HepG2 (cell line): Measurements from ENCODE around the gene PEAK3. TPM values are rescaled to one million over a fixed set of nuclear protein-coding genes. Genes with fewer than 3 reads are reported as not detected.

Experiments used
- ATF7-NPFF ChIP-seq: sonication (generic); formaldehyde crosslinking; IDR thresholded peaks from 2 replicates; pipeline ENCODE4 v1.8.1; 2023; ENCODE audit warnings: mild to moderate bottlenecking, low read depth, missing genetic modification reagents, moderate library complexity
- ISX ChIP-seq: sonication (generic); formaldehyde crosslinking; conservative IDR thresholded peaks from 2 replicates; pipeline ENCODE4 v1.5.0; 2020; ENCODE audit warnings: missing genetic modification reagents
- MED1 ChIP-seq: sonication (generic); formaldehyde crosslinking; IDR thresholded peaks from 2 replicates; pipeline ENCODE4 v1.4.0; 2020; ENCODE audit warnings: missing genetic modification reagents
- NAIF1 ChIP-seq: sonication (generic); formaldehyde crosslinking; IDR thresholded peaks from 2 replicates; pipeline ENCODE4 v1.5.0; 2020; ENCODE audit warnings: mild to moderate bottlenecking, missing genetic modification reagents, borderline replicate concordance
- NFIC ChIP-seq: IDR thresholded peaks from 2 replicates; pipeline ENCODE4 v1.6.1; 2012; ENCODE audit warnings: mild to moderate bottlenecking, low read length, inconsistent platforms
- NFKB2 ChIP-seq: sonication (generic); formaldehyde crosslinking; IDR thresholded peaks from 2 replicates; pipeline ENCODE4 v1.4.0; 2020; ENCODE audit warnings: missing genetic modification reagents, borderline replicate concordance
- NRL ChIP-seq: sonication (generic); formaldehyde crosslinking; IDR thresholded peaks from 2 replicates; pipeline ENCODE4 v1.5.0; 2020; ENCODE audit warnings: missing genetic modification reagents, mild to moderate bottlenecking, moderate library complexity, borderline replicate concordance
- RNF219 ChIP-seq: sonication (generic); formaldehyde crosslinking; IDR thresholded peaks from 2 replicates; pipeline ENCODE4 v1.5.0; 2020; ENCODE audit warnings: mild to moderate bottlenecking, missing genetic modification reagents
- SMAD1 ChIP-seq: sonication (generic); formaldehyde crosslinking; IDR thresholded peaks from 2 replicates; pipeline ENCODE4 v1.4.0; 2020; ENCODE audit warnings: missing genetic modification reagents, low read depth, mild to moderate bottlenecking, borderline replicate concordance
- YY1 ChIP-seq: IDR thresholded peaks from 2 replicates; pipeline ENCODE4 v1.6.1; 2011; ENCODE audit warnings: low read length, low read depth, moderate library complexity, mild to moderate bottlenecking; ENCODE audit not compliant: insufficient read depth, insufficient replicate concordance
- ZFP36L2 ChIP-seq: sonication (generic); formaldehyde crosslinking; IDR thresholded peaks from 2 replicates; pipeline ENCODE4 v1.4.0; 2020; ENCODE audit warnings: missing genetic modification reagents
- ZNF101 ChIP-seq: sonication (generic); formaldehyde crosslinking; IDR thresholded peaks from 2 replicates; pipeline ENCODE4 v1.4.0; 2020; ENCODE audit warnings: mild to moderate bottlenecking, low read depth, missing genetic modification reagents, borderline replicate concordance
- ZNF17 ChIP-seq: sonication (generic); formaldehyde crosslinking; IDR thresholded peaks from 2 replicates; pipeline ENCODE4 v1.5.0; 2020; ENCODE audit warnings: mild to moderate bottlenecking, missing genetic modification reagents
- ZNF33A ChIP-seq: sonication (generic); formaldehyde crosslinking; IDR thresholded peaks from 2 replicates; pipeline ENCODE4 v1.5.1; 2020; ENCODE audit warnings: missing genetic modification reagents, mild to moderate bottlenecking, moderate library complexity, borderline replicate concordance
- ZNF547 ChIP-seq: sonication (generic); formaldehyde crosslinking; IDR thresholded peaks from 2 replicates; pipeline ENCODE4 v1.5.1; 2020; ENCODE audit warnings: mild to moderate bottlenecking, missing genetic modification reagents
- ZNF577 ChIP-seq: sonication (generic); formaldehyde crosslinking; IDR thresholded peaks from 2 replicates; pipeline ENCODE4 v1.4.0; 2020; ENCODE audit warnings: mild to moderate bottlenecking, low read depth, missing genetic modification reagents, borderline replicate concordance
- ZNF709 ChIP-seq: sonication (generic); formaldehyde crosslinking; IDR thresholded peaks from 2 replicates; pipeline ENCODE4 v1.5.0; 2020; ENCODE audit warnings: mild to moderate bottlenecking, missing genetic modification reagents
- ZNF720 ChIP-seq: sonication (generic); formaldehyde crosslinking; IDR thresholded peaks from 2 replicates; pipeline ENCODE4 v1.4.0; 2020; ENCODE audit warnings: missing genetic modification reagents
- ZUFSP ChIP-seq: sonication (generic); formaldehyde crosslinking; IDR thresholded peaks from 2 replicates; pipeline ENCODE4 v1.9.0; 2021; ENCODE audit warnings: missing genetic modification reagents, mild to moderate bottlenecking, borderline replicate concordance
- polyA plus RNA-seq, 8 experiments: library from polyadenylated mRNA; depleted of rRNA in 3 of 8; stranded (reverse) in 7 of 8; unstranded in 1 of 8; fragments of >200 nt; fragmentation: Illumina TruSeq in 4 of 8; extraction: Trizol in 4 of 8; gene quantifications; 2 replicates each; pipeline versions ENCODE4 v1.2.1 to v1.2.3, GENCODE V29; 2011 to 2016; ENCODE audit warnings: low read depth in 4 of 8, missing spikeins in 1 of 8, mixed read lengths in 1 of 8; ENCODE audit not compliant: insufficient read depth in 1 of 8
- total RNA-seq, 5 experiments: library from RNA; depleted of rRNA; stranded (reverse); fragments of >200 nt; fragmentation: Illumina TruSeq; extraction: Trizol; gene quantifications; 2 replicates each; pipeline ENCODE4 v1.2.3, GENCODE V29; 2016; ENCODE audit warnings: low read depth in 1 of 5
- TF ChIP-seq, protein P1 (sequence below): sonication (generic); formaldehyde crosslinking; IDR thresholded peaks from 2 replicates; pipeline ENCODE4 v1.8.0; 2022; ENCODE audit warnings: mild to moderate bottlenecking, missing genetic modification reagents; ENCODE audit not compliant: insufficient replicate concordance
- TF ChIP-seq, protein P2 (sequence below): IDR thresholded peaks from 2 replicates; pipeline ENCODE4 v1.6.1; 2016; ENCODE audit warnings: mild to moderate bottlenecking

Gene PEAK3
- total and polyA plus RNA-seq, 2 of the 13 experiments (the other 11 are each of a cell fraction or from before 2014, with no cell fraction given), result not detected

DNA sequence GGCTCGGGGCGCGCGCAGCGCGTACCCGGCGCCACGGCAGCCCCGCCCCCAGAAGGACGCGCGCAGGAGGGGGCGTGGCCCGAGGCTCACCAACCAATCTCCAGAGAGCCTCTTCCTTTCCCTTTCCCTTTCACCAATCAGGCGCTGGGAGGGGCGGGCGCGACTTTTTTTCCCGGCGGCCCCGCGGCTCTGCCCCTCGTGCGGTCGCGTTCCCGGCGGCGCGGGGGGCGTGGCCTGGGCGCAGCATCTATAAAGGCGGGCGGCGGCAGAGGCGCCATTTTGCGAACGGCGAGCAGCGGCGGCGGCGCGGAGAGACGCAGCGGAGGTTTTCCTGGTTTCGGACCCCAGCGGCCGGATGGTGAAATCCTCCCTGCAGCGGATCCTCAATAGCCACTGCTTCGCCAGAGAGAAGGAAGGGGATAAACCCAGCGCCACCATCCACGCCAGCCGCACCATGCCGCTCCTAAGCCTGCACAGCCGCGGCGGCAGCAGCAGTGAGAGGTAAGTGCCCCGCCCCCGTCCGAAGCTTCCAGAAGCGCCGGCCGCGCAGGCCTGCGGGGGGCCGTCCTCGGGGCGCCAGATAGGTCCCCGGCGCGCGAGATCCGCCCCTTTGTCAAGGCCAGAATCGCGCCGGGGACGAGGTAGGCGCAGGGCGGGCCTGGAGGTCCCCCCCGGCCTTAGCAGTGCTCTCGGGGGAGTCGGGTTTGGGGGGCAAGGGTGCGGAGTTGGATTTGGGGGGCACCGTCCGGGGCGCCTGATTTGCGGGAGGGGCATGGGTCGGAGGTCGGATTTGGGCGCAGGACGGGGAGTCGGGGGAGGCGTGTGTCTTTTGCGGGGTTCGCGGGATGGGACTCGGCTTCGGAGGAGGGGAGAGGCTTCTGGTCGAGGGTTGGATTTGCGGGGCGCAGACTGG lies 12.5 kb downstream of the PEAK3 start (continued):
- peak; percentile 71; the same call in 1 of the 2 replicates for TF ChIP-seq RNF219 (CRISPR knock-in tag)
- peak; percentile 72; the same call in 1 of the 2 replicates for TF ChIP-seq NFKB2 (CRISPR knock-in tag)
- TF ChIP-seq ZNF720, result no peak
- TF ChIP-seq YY1, result peak; percentile 99
- peak; percentile 67; the same call in 1 of the 2 replicates for TF ChIP-seq ATF7-NPFF (CRISPR knock-in tag)
- TF ChIP-seq ZNF101 (CRISPR knock-in tag), result no peak
- TF ChIP-seq ZNF577 (CRISPR knock-in tag), result no peak
- peak; percentile 67; the same call in 1 of the 2 replicates for TF ChIP-seq NRL (CRISPR knock-in tag)
- TF ChIP-seq MED1, result peak; percentile 68
- TF ChIP-seq ZNF33A (CRISPR knock-in tag), result no peak; the same call in 1 of the 2 replicates
- no peak for TF ChIP-seq NFIC
- TF ChIP-seq ISX, result peak; percentile 67; the same call in 1 of the 2 replicates
- peak; percentile 77; the same call in 1 of the 2 replicates for TF ChIP-seq NAIF1
- peak; percentile 88 for TF ChIP-seq ZNF547
- 0 out of 2 replicates have a peak, but pooled peaks have one; percentile 63 for TF ChIP-seq ZNF17
- TF ChIP-seq, protein P1, sequence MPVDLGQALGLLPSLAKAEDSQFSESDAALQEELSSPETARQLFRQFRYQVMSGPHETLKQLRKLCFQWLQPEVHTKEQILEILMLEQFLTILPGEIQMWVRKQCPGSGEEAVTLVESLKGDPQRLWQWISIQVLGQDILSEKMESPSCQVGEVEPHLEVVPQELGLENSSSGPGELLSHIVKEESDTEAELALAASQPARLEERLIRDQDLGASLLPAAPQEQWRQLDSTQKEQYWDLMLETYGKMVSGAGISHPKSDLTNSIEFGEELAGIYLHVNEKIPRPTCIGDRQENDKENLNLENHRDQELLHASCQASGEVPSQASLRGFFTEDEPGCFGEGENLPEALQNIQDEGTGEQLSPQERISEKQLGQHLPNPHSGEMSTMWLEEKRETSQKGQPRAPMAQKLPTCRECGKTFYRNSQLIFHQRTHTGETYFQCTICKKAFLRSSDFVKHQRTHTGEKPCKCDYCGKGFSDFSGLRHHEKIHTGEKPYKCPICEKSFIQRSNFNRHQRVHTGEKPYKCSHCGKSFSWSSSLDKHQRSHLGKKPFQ, result peak; percentile 81
- TF ChIP-seq, protein P2, sequence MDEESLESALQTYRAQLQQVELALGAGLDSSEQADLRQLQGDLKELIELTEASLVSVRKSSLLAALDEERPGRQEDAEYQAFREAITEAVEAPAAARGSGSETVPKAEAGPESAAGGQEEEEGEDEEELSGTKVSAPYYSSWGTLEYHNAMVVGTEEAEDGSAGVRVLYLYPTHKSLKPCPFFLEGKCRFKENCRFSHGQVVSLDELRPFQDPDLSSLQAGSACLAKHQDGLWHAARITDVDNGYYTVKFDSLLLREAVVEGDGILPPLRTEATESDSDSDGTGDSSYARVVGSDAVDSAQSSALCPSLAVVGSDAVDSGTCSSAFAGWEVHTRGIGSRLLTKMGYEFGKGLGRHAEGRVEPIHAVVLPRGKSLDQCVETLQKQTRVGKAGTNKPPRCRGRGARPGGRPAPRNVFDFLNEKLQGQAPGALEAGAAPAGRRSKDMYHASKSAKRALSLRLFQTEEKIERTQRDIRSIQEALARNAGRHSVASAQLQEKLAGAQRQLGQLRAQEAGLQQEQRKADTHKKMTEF (CRISPR knock-in tag), result peak; percentile 83
- no peak for TF ChIP-seq ZFP36L2
- TF ChIP-seq SMAD1 (CRISPR knock-in tag), result peak; percentile 88
- TF ChIP-seq ZUFSP, result 0 out of 2 replicates have a peak, but pooled peaks have one; percentile 57
- peak; percentile 91; the same call in 1 of the 2 replicates for TF ChIP-seq ZNF709
